Endodermal cell (in vitro differentiated cells): ENCODE measurements around the gene TBCD. TPM values are rescaled to one million over a fixed set of nuclear protein-coding genes. Genes with fewer than 3 reads are reported as not detected.

Source experiments
- DNase-seq: peaks from one replicate; pipeline ENCODE4 v3.0.0-alpha.2; 2017
- H3K27ac ChIP-seq: 2 replicates; pipeline ENCODE4 v1.5.1; 2013; ENCODE audit warnings: mild to moderate bottlenecking, low read depth, low read length, moderate library complexity
- H3K27me3 ChIP-seq: 2 replicates; pipeline ENCODE4 v1.6.1; 2013; ENCODE audit warnings: mild to moderate bottlenecking, low read length, moderate library complexity; ENCODE audit not compliant: insufficient read depth, control insufficient read depth, poor library complexity, severe bottlenecking
- H3K36me3 ChIP-seq: 2 replicates; pipeline ENCODE4 v1.7.0; 2013; ENCODE audit warnings: mild to moderate bottlenecking, low read length, moderate library complexity; ENCODE audit not compliant: control insufficient read depth, insufficient read depth
- H3K4me1 ChIP-seq: one replicate; pipeline ENCODE4 v1.7.0; 2013; ENCODE audit warnings: low read length; ENCODE audit not compliant: control insufficient read depth, insufficient read depth
- H3K4me3 ChIP-seq: 2 replicates; pipeline ENCODE4 v1.5.1; 2013; ENCODE audit warnings: mild to moderate bottlenecking, low read length, moderate library complexity
- H3K9ac ChIP-seq: 2 replicates; pipeline ENCODE4 v1.6.1; 2013; ENCODE audit warnings: mild to moderate bottlenecking, low read length, moderate library complexity; ENCODE audit not compliant: poor library complexity, severe bottlenecking; ENCODE audit errors: extremely low read depth
- H3K9me3 ChIP-seq: 2 replicates; pipeline ENCODE4 v1.6.1; 2013; ENCODE audit warnings: mild to moderate bottlenecking, low read length, moderate library complexity; ENCODE audit not compliant: control insufficient read depth
- H3K27ac Mint-ChIP-seq: 2 replicates; pipeline ENCODE4 v1.8.0; 2020; ENCODE audit warnings: mixed read lengths
- H3K27me3 Mint-ChIP-seq: 2 replicates; pipeline ENCODE4 v1.8.0; 2021; ENCODE audit warnings: mild to moderate bottlenecking, mixed read lengths; ENCODE audit not compliant: insufficient read depth
- H3K36me3 Mint-ChIP-seq: 2 replicates; pipeline ENCODE4 v1.8.0; 2020; ENCODE audit warnings: low read depth, mixed read lengths
- H3K4me1 Mint-ChIP-seq: 2 replicates; pipeline ENCODE4 v1.8.0; 2020; ENCODE audit warnings: mixed read lengths
- H3K4me3 Mint-ChIP-seq: 2 replicates; pipeline ENCODE4 v1.8.0; 2020; ENCODE audit warnings: mild to moderate bottlenecking, moderate library complexity, mixed read lengths
- H3K9me3 Mint-ChIP-seq: 2 replicates; pipeline ENCODE4 v1.8.0; 2020; ENCODE audit warnings: mild to moderate bottlenecking, mixed read lengths
- CTCF ChIP-seq: fragments of 200-600 bp; sonication (generic); conservative IDR thresholded peaks from 2 replicates; pipeline ENCODE4 v1.5.0; 2021; ENCODE audit warnings: antibody characterized with exemption, mild to moderate bottlenecking
- WGBS, 2 experiments: methylation state at CpG; one replicate each; pipeline versions ENCODE4 v1.1.5 to v1.1.7; 2013; ENCODE audit warnings: missing lambda C conversion rate in 2 of 2, mixed read lengths in 1 of 2; ENCODE audit not compliant: insufficient coverage in 1 of 2, insufficient read length in 1 of 2; 5-methylcytosine and 5-hydroxymethylcytosine counted together
- total RNA-seq, 2 donors: library from RNA; stranded (reverse); fragmentation: NEBNext Ultra II Directional in 1 of 2; extraction: Animal tissue kit (Norgen Biotek cat#: 25700) in 1 of 2; gene quantifications; 2 replicates in 1 of 2; 3 replicates in 1 of 2; pipeline ENCODE4 v1.2.1, GENCODE V29; 2021

The TBCD gene
- total RNA-seq, 2 donors from 2014 or later = 107 TPM

GRCh38 chr17:82718986-82719685 lies 32.7 kb upstream of the TBCD start:
- Histone ChIP-seq H3K27me3 (no peaks in the 10 kb centered on the region), H3K4me3 (no peak overlapping the region), H3K9me3 (no peaks in the 10 kb centered on the region), H3K9ac (no peak overlapping the region), H3K27ac (no peak overlapping the region), H3K4me1 (no peaks in the 10 kb centered on the region), H3K36me3 (peaks cover 37% of the 10 kb centered on the region)
- no peak for TF ChIP-seq CTCF
- H3K4me3 Mint-ChIP-seq = no peak overlapping the region
- H3K4me1 Mint-ChIP-seq = peaks cover 7% of the 10 kb centered on the region
- H3K27me3 Mint-ChIP-seq = peaks cover 8% of the 10 kb centered on the region
- no peak overlapping the region for H3K27ac Mint-ChIP-seq
- peaks cover 33% of the 10 kb centered on the region for H3K36me3 Mint-ChIP-seq
- 96 to 97% methylated on average over 15 to 18 of the region's 18 CpGs for WGBS, 2 experiments
- no peak for DNase-seq
- no peaks in the 10 kb centered on the region for H3K9me3 Mint-ChIP-seq

DNA sequence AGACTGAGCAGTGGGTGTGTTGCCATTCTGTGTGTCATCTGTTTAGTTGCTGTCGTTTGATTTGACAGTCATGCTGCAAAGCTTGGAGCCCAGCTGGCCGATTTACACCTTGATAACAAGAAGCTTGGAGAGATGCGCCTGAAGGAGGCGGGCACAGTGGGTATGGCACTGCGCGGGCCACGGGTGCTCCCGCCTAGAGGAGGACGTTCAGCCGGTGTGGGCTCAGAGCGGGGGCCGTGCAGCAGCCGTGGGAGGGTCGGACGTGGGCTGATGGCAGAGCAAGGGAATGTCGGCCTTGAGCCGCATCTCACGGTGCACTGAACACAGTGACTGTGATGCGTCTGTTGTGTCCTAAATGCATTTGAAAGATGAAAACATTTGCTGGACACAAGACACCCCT lies 31.7 kb upstream of the TBCD start:
- Histone ChIP-seq H3K4me1 (no peaks in the 10 kb centered on the region), H3K9me3 (no peaks in the 10 kb centered on the region), H3K9ac (no peak overlapping the region), H3K27ac (no peak overlapping the region), H3K36me3 (peaks cover 39% of the 10 kb centered on the region), H3K27me3 (no peaks in the 10 kb centered on the region), H3K4me3 (no peak overlapping the region)
- Mint-ChIP-seq H3K9me3 (no peaks in the 10 kb centered on the region), H3K4me1 (peaks cover 7% of the 10 kb centered on the region), H3K27ac (no peak overlapping the region), H3K27me3 (peaks cover 5% of the 10 kb centered on the region), H3K36me3 (peaks cover 33% of the 10 kb centered on the region), H3K4me3 (no peak overlapping the region)
- no peak for DNase-seq
- TF ChIP-seq CTCF = no peak
- WGBS, 2 experiments = 96 to 98% methylated on average over 16 to 19 of the region's 19 CpGs

DNA sequence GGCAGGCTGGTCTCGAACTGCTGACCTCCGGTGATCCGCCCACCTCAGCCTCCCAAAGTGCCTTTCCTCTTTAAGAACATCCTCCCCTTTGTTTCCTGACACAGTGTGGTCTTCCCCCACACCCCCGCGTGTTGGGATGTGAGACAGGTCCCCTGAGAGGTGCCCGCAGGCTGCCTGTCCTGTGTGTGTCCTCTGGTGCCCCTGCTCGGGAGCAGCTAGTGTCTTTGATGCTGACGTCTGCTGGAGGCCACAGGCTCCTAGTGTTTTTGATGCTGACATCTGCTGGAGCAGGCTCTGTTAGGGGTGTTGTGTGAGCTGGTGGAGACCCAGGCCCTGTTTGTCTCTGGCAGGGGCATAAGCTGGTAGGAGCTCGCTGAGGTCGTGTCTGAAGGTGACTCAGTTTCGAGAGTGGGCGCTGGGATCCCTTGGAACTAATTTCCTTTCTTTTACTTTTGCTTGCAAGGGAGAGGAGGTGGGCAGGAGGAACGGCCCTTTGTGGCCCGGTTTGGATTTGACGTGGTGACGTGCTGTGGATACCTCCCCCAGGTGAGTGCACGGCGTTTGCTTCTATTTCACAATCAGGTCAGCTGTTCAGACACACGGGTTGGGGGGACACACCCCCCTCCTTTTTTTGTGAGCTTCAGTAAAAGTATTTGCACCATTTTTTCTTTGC lies 29.4 kb upstream of the TBCD start:
- Histone ChIP-seq H3K4me1 (no peaks in the 10 kb centered on the region), H3K9me3 (no peaks in the 10 kb centered on the region), H3K27me3 (no peaks in the 10 kb centered on the region), H3K27ac (no peak overlapping the region), H3K4me3 (no peak overlapping the region), H3K36me3 (peaks cover 41% of the 10 kb centered on the region), H3K9ac (no peak overlapping the region)
- no peaks in the 10 kb centered on the region for H3K27me3 Mint-ChIP-seq
- DNase-seq = no peak
- H3K4me1 Mint-ChIP-seq = peaks cover 5% of the 10 kb centered on the region
- peaks cover 46% of the 10 kb centered on the region for H3K36me3 Mint-ChIP-seq
- no peak for TF ChIP-seq CTCF
- H3K27ac Mint-ChIP-seq = no peak overlapping the region
- H3K4me3 Mint-ChIP-seq = no peak overlapping the region
- no peaks in the 10 kb centered on the region for H3K9me3 Mint-ChIP-seq
- 92 to 96% methylated on average over 17 to 19 of the region's 19 CpGs for WGBS, 2 experiments
